ENCODE measurements around the gene CDC42SE2. TPM values are rescaled to one million over a fixed set of nuclear protein-coding genes. Genes with fewer than 3 reads are reported as not detected.

Gene CDC42SE2
- total and polyA plus RNA-seq, 2 experiments from 2014 or later: 24.2 to 36.2 TPM

DNA sequence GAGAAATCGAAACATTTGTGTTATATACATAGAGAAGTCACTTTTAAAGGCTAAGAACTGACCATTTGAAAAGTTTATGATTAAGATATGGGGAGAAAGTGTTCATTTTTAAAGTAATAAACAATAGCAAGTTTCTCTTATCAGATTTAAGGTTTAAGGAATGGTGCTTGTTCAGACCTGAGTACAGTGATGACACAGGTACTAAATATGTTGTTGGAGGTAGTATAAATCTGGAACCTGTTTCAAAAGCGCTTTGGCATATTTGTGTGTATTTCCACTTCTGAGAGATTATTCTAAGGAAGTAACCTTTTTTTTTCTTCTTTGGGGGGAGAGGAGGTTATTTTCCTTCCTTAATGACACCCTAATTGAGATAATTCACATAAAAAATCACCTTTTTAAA is 18.4 kb downstream of the CDC42SE2 start:
- H3K4me3 Mint-ChIP-seq: no peak overlapping the region
- H3K27ac ChIP-seq (ENCODE audit: low read depth): no peak overlapping the region
- no peak overlapping the region for H2AFZ ChIP-seq
- no peaks in the 10 kb centered on the region for H3K27me3 ChIP-seq (ENCODE audit: insufficient read depth)
- H3K36me3 ChIP-seq (ENCODE audit: insufficient read depth): no peaks in the 10 kb centered on the region
- ATAC-seq (no peak), DNase-seq (ENCODE audit: low spot score) (no peak)
- H3K4me2 ChIP-seq: no peak overlapping the region
- peaks cover 6% of the 10 kb centered on the region; the same call in 1 of the 2 replicates for H3F3A ChIP-seq (replicated peaks; ENCODE audit: low read depth)
- no peaks in the 10 kb centered on the region for H3K9me2 ChIP-seq (ENCODE audit: insufficient read depth)
- peaks cover 18% of the 10 kb centered on the region; the same call in 2 of the 3 replicates for H3K36me3 Mint-ChIP-seq (ENCODE audit: low read depth)
- no peak for TF ChIP-seq CREB1 (CRISPR knock-in tag; IDR thresholded peaks at IDR 0.05; ENCODE audit: low read depth)
- TF ChIP-seq, protein P1, sequence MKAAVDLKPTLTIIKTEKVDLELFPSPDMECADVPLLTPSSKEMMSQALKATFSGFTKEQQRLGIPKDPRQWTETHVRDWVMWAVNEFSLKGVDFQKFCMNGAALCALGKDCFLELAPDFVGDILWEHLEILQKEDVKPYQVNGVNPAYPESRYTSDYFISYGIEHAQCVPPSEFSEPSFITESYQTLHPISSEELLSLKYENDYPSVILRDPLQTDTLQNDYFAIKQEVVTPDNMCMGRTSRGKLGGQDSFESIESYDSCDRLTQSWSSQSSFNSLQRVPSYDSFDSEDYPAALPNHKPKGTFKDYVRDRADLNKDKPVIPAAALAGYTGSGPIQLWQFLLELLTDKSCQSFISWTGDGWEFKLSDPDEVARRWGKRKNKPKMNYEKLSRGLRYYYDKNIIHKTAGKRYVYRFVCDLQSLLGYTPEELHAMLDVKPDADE (IDR thresholded peaks at IDR 0.05): no peak
- TF ChIP-seq, protein P2, sequence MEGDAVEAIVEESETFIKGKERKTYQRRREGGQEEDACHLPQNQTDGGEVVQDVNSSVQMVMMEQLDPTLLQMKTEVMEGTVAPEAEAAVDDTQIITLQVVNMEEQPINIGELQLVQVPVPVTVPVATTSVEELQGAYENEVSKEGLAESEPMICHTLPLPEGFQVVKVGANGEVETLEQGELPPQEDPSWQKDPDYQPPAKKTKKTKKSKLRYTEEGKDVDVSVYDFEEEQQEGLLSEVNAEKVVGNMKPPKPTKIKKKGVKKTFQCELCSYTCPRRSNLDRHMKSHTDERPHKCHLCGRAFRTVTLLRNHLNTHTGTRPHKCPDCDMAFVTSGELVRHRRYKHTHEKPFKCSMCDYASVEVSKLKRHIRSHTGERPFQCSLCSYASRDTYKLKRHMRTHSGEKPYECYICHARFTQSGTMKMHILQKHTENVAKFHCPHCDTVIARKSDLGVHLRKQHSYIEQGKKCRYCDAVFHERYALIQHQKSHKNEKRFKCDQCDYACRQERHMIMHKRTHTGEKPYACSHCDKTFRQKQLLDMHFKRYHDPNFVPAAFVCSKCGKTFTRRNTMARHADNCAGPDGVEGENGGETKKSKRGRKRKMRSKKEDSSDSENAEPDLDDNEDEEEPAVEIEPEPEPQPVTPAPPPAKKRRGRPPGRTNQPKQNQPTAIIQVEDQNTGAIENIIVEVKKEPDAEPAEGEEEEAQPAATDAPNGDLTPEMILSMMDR (conservative IDR thresholded peaks at IDR 0.05; ENCODE audit: low read depth in 2 of 2): no peak
- TF ChIP-seq, protein P3, sequence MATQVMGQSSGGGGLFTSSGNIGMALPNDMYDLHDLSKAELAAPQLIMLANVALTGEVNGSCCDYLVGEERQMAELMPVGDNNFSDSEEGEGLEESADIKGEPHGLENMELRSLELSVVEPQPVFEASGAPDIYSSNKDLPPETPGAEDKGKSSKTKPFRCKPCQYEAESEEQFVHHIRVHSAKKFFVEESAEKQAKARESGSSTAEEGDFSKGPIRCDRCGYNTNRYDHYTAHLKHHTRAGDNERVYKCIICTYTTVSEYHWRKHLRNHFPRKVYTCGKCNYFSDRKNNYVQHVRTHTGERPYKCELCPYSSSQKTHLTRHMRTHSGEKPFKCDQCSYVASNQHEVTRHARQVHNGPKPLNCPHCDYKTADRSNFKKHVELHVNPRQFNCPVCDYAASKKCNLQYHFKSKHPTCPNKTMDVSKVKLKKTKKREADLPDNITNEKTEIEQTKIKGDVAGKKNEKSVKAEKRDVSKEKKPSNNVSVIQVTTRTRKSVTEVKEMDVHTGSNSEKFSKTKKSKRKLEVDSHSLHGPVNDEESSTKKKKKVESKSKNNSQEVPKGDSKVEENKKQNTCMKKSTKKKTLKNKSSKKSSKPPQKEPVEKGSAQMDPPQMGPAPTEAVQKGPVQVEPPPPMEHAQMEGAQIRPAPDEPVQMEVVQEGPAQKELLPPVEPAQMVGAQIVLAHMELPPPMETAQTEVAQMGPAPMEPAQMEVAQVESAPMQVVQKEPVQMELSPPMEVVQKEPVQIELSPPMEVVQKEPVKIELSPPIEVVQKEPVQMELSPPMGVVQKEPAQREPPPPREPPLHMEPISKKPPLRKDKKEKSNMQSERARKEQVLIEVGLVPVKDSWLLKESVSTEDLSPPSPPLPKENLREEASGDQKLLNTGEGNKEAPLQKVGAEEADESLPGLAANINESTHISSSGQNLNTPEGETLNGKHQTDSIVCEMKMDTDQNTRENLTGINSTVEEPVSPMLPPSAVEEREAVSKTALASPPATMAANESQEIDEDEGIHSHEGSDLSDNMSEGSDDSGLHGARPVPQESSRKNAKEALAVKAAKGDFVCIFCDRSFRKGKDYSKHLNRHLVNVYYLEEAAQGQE (IDR thresholded peaks at IDR 0.05; ENCODE audit: unreplicated experiment): no peak
- no peak for TF ChIP-seq STAT1 (IDR thresholded peaks at IDR 0.05; ENCODE audit: unreplicated experiment)
- no peak for TF ChIP-seq ZNF114 (CRISPR knock-in tag; IDR thresholded peaks at IDR 0.05)
- no peak for TF ChIP-seq POLR2AphosphoS5 (IDR thresholded peaks at IDR 0.05; ENCODE audit: low read depth)
- TF ChIP-seq EZH2 (IDR thresholded peaks at IDR 0.05; ENCODE audit: low read depth, unreplicated experiment): no peak
- no peak for TF ChIP-seq NANOG (IDR thresholded peaks at IDR 0.05; ENCODE audit: borderline replicate concordance)
- TF ChIP-seq ZNF331 (CRISPR knock-in tag; IDR thresholded peaks at IDR 0.05; ENCODE audit: low read depth): no peak
- no peak for TF ChIP-seq EZH2phosphoT487 (IDR thresholded peaks at IDR 0.05; ENCODE audit: unreplicated experiment)
- TF ChIP-seq, protein P4, sequence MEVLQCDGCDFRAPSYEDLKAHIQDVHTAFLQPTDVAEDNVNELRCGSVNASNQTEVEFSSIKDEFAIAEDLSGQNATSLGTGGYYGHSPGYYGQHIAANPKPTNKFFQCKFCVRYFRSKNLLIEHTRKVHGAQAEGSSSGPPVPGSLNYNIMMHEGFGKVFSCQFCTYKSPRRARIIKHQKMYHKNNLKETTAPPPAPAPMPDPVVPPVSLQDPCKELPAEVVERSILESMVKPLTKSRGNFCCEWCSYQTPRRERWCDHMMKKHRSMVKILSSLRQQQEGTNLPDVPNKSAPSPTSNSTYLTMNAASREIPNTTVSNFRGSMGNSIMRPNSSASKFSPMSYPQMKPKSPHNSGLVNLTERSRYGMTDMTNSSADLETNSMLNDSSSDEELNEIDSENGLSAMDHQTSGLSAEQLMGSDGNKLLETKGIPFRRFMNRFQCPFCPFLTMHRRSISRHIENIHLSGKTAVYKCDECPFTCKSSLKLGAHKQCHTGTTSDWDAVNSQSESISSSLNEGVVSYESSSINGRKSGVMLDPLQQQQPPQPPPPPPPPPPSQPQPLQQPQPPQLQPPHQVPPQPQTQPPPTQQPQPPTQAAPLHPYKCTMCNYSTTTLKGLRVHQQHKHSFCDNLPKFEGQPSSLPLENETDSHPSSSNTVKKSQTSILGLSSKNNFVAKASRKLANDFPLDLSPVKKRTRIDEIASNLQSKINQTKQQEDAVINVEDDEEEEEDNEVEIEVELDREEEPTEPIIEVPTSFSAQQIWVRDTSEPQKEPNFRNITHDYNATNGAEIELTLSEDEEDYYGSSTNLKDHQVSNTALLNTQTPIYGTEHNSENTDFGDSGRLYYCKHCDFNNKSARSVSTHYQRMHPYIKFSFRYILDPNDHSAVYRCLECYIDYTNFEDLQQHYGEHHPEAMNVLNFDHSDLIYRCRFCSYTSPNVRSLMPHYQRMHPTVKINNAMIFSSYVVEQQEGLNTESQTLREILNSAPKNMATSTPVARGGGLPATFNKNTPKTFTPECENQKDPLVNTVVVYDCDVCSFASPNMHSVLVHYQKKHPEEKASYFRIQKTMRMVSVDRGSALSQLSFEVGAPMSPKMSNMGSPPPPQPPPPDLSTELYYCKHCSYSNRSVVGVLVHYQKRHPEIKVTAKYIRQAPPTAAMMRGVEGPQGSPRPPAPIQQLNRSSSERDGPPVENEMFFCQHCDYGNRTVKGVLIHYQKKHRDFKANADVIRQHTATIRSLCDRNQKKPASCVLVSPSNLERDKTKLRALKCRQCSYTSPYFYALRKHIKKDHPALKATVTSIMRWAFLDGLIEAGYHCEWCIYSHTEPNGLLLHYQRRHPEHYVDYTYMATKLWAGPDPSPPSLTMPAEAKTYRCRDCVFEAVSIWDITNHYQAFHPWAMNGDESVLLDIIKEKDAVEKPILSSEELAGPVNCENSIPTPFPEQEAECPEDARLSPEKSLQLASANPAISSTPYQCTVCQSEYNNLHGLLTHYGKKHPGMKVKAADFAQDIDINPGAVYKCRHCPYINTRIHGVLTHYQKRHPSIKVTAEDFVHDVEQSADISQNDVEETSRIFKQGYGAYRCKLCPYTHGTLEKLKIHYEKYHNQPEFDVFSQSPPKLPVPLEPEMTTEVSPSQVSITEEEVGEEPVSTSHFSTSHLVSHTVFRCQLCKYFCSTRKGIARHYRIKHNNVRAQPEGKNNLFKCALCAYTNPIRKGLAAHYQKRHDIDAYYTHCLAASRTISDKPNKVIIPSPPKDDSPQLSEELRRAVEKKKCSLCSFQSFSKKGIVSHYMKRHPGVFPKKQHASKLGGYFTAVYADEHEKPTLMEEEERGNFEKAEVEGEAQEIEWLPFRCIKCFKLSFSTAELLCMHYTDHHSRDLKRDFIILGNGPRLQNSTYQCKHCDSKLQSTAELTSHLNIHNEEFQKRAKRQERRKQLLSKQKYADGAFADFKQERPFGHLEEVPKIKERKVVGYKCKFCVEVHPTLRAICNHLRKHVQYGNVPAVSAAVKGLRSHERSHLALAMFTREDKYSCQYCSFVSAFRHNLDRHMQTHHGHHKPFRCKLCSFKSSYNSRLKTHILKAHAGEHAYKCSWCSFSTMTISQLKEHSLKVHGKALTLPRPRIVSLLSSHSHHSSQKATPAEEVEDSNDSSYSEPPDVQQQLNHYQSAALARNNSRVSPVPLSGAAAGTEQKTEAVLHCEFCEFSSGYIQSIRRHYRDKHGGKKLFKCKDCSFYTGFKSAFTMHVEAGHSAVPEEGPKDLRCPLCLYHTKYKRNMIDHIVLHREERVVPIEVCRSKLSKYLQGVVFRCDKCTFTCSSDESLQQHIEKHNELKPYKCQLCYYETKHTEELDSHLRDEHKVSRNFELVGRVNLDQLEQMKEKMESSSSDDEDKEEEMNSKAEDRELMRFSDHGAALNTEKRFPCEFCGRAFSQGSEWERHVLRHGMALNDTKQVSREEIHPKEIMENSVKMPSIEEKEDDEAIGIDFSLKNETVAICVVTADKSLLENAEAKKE (CRISPR knock-in tag; IDR thresholded peaks at IDR 0.05): no peak
- no peak for TF ChIP-seq JUNB (IDR thresholded peaks at IDR 0.05; ENCODE audit: unreplicated experiment)
- H4K20me1 ChIP-seq (replicated peaks; ENCODE audit: insufficient read depth): 0 out of 2 replicates have a peak, but pooled peaks cover 6% of the 10 kb centered on the region
- peaks cover 23% of the 10 kb centered on the region for H3K9me3 Mint-ChIP-seq
- no peaks in the 10 kb centered on the region for H3K4me1 ChIP-seq (ENCODE audit: insufficient read depth)
- peaks cover 13% of the 10 kb centered on the region for H3K4me1 Mint-ChIP-seq
- H3K27me3 Mint-ChIP-seq (ENCODE audit: insufficient read depth, low read depth, poor library complexity): peaks cover 16% of the 10 kb centered on the region
- H3K4me3 ChIP-seq: no peak overlapping the region
- H3K27ac Mint-ChIP-seq: no peak overlapping the region
- H3K79me2 ChIP-seq (replicated peaks; ENCODE audit: insufficient read depth): peaks cover 90% of the 10 kb centered on the region
